CD4-positive, CD25-positive, alpha-beta regulatory T cell (primary cell): ENCODE data around the gene COPZ1. TPM values are rescaled to one million over a fixed set of nuclear protein-coding genes. Genes with fewer than 3 reads are reported as not detected.

Source experiments
- ATAC-seq, 2 donors: fragments of 150-1000 bp; cut with Tn5 transposase; one replicate each; pipeline ENCODE4 v1.10.0; 2021; ENCODE audit warnings: low read depth in 2 of 2, moderate number of reproducible peaks in 2 of 2, moderate library complexity in 1 of 2
- DNase-seq, 3 donors: peaks; one replicate each; pipeline versions ENCODE4 v3.0.0 to v3.0.0-alpha.2; 2012 to 2022; ENCODE audit warnings: mixed read lengths in 1 of 3
- H3K27ac ChIP-seq: one replicate; pipeline ENCODE4 v1.7.0; 2013; ENCODE audit warnings: mild to moderate bottlenecking, low read length; ENCODE audit not compliant: insufficient read depth, poor library complexity, severe bottlenecking
- H3K27me3 ChIP-seq: one replicate; pipeline ENCODE4 v1.7.0; 2013; ENCODE audit warnings: low read length; ENCODE audit not compliant: control insufficient read depth, insufficient read depth
- H3K36me3 ChIP-seq: one replicate; pipeline ENCODE4 v1.7.0; 2013; ENCODE audit warnings: mild to moderate bottlenecking, low read length, moderate library complexity; ENCODE audit not compliant: control insufficient read depth, insufficient read depth
- H3K4me1 ChIP-seq: 2 replicates; pipeline ENCODE4 v1.7.0; 2013; ENCODE audit warnings: mild to moderate bottlenecking, low read length; ENCODE audit not compliant: insufficient read depth, control insufficient read depth, poor library complexity, severe bottlenecking
- H3K4me3 ChIP-seq: one replicate; pipeline ENCODE4 v1.7.0; 2013; ENCODE audit warnings: low read depth, mild to moderate bottlenecking, low read length, moderate library complexity
- H3K9me3 ChIP-seq, 2 experiments: 1 replicate in 1 of 2; 2 replicates in 1 of 2; pipeline ENCODE4 v1.7.0; 2013; ENCODE audit warnings: low read length in 2 of 2, mild to moderate bottlenecking in 1 of 2, moderate library complexity in 1 of 2; ENCODE audit not compliant: control insufficient read depth in 2 of 2
- H3K27ac Mint-ChIP-seq, 3 donors: one replicate each; pipeline ENCODE4 v1.8.0; 2020 to 2022; ENCODE audit warnings: mild to moderate bottlenecking in 3 of 3, mixed read lengths in 3 of 3, moderate library complexity in 2 of 3
- H3K27me3 Mint-ChIP-seq: one replicate; pipeline ENCODE4 v1.8.0; 2022; ENCODE audit warnings: mild to moderate bottlenecking, mixed read lengths
- H3K36me3 Mint-ChIP-seq: one replicate; pipeline ENCODE4 v1.8.0; 2020; ENCODE audit warnings: mixed read lengths
- H3K4me1 Mint-ChIP-seq, 4 donors: one replicate each; pipeline ENCODE4 v1.8.0; 2020 to 2022; ENCODE audit warnings: mixed read lengths in 4 of 4, mild to moderate bottlenecking in 1 of 4
- H3K4me3 Mint-ChIP-seq, 4 donors: one replicate each; pipeline ENCODE4 v1.8.0; 2020 to 2022; ENCODE audit warnings: mild to moderate bottlenecking in 4 of 4, mixed read lengths in 4 of 4, moderate library complexity in 3 of 4
- H3K9me3 Mint-ChIP-seq, 7 donors: one replicate each; pipeline ENCODE4 v1.8.0; 2020 to 2022; ENCODE audit warnings: mixed read lengths in 7 of 7, mild to moderate bottlenecking in 3 of 7, moderate library complexity in 2 of 7
- polyA plus RNA-seq, 4 donors: library from polyadenylated mRNA; unstranded; fragments of 300-500 nt; fragmentation: Illumina TruSeq; gene quantifications; one replicate each; pipeline ENCODE4 v1.2.3, GENCODE V29; 2021
- total RNA-seq: library from RNA; stranded (reverse); gene quantifications from one replicate; pipeline ENCODE4 v1.2.3, GENCODE V29; 2022

The COPZ1 gene
- total RNA-seq (65.3 TPM), polyA plus RNA-seq (100 to 1,000 TPM; 151 to 213 (median 168) TPM)

- Mint-ChIP-seq H3K36me3 (peaks cover 8% of the 10 kb centered on the region), H3K27ac (peak within 1 kb of the TSS; percentile 94 to 100 (median 98)), H3K9me3 (no peaks in the 10 kb centered on the region), H3K4me3 (peak within 1 kb of the TSS; percentile 93 to 100 (median 99)), H3K4me1 (peaks cover 4 to 44% (median 32%) of the 10 kb centered on the region in 4 donors), H3K27me3 (peaks cover 7% of the 10 kb centered on the region)
- Histone ChIP-seq H3K27ac (peak within 1 kb of the TSS; percentile 65), H3K9me3 (no peaks in the 10 kb centered on the region), H3K27me3 (no peaks in the 10 kb centered on the region), H3K36me3 (no peaks in the 10 kb centered on the region), H3K4me1 (peaks cover 29% of the 10 kb centered on the region), H3K4me3 (peak within 1 kb of the TSS; percentile 96)
- ATAC-seq (peak; percentile 97), DNase-seq (peak; percentile 87 to 99 (median 96))
Measured at GRCh38 chr12:54324617-54325441, at the start of gene COPZ1. Gene COPZ1 (plus strand): TSS chr12:54325131. CDS start chr12:54325164, 33 bp downstream.

GRCh38 chr12:54276368-54276767 lies 48.6 kb upstream of the COPZ1 start:
- no peaks in the 10 kb centered on the region for H3K9me3 ChIP-seq
- H3K4me3 ChIP-seq = peak overlapping the region; percentile 46
- DNase-seq (no peak), ATAC-seq (no peak)
- H3K36me3 ChIP-seq = peaks cover 8% of the 10 kb centered on the region
- H3K4me1 Mint-ChIP-seq = peaks cover 34 to 51% (median 35%) of the 10 kb centered on the region in 4 donors
- peaks cover 9% of the 10 kb centered on the region for H3K36me3 Mint-ChIP-seq
- H3K27ac Mint-ChIP-seq = peak overlapping the region in 2 of 3 donors; percentile 85 to 88
- peak overlapping the region; percentile 26 for H3K27ac ChIP-seq
- H3K9me3 Mint-ChIP-seq = no peaks in the 10 kb centered on the region
- peaks cover 43% of the 10 kb centered on the region for H3K4me1 ChIP-seq
- H3K4me3 Mint-ChIP-seq = peak overlapping the region; percentile 33 to 54 (median 51)
- no peaks in the 10 kb centered on the region for H3K27me3 ChIP-seq
- H3K27me3 Mint-ChIP-seq = no peaks in the 10 kb centered on the region

- Histone ChIP-seq H3K36me3 (peaks cover 19% of the 10 kb centered on the region), H3K4me1 (peaks cover 54% of the 10 kb centered on the region), H3K27me3 (no peaks in the 10 kb centered on the region), H3K9me3 (no peaks in the 10 kb centered on the region), H3K4me3 (peak overlapping the region; percentile 93), H3K27ac (peak overlapping the region; percentile 99)
- peaks cover 22 to 41% (median 34%) of the 10 kb centered on the region in 4 donors for H3K4me1 Mint-ChIP-seq
- ATAC-seq = no peak
- H3K9me3 Mint-ChIP-seq = no peaks in the 10 kb centered on the region
- no peaks in the 10 kb centered on the region for H3K27me3 Mint-ChIP-seq
- H3K4me3 Mint-ChIP-seq = no peak overlapping the region
- peaks cover 23% of the 10 kb centered on the region for H3K36me3 Mint-ChIP-seq
- H3K27ac Mint-ChIP-seq = peak overlapping the region in 2 of 3 donors; percentile 52 to 58
- no peak for DNase-seq
Measured at GRCh38 chr12:54277823-54278276, 47.1 kb upstream of the COPZ1 start.

GRCh38 chr12:54279227-54279631 lies 45.7 kb upstream of the COPZ1 start:
- peaks cover 68% of the 10 kb centered on the region for H3K4me1 ChIP-seq
- peaks cover 13 to 49% (median 29%) of the 10 kb centered on the region in 4 donors for H3K4me1 Mint-ChIP-seq

GRCh38 chr12:54279632-54280467 lies 45.1 kb upstream of the COPZ1 start, which contains the start of gene CBX5:
Gene CBX5 (minus strand): TSS chr12:54280122. CDS start chr12:54257650, 22,472 bp downstream.
- DNase-seq (peak; percentile 99 to 100 (median 99)), ATAC-seq (peak; percentile 70 to 74)
- Mint-ChIP-seq H3K9me3 (no peaks in the 10 kb centered on the region), H3K4me1 (peaks cover 12 to 50% (median 30%) of the 10 kb centered on the region in 4 donors), H3K27me3 (no peaks in the 10 kb centered on the region), H3K36me3 (peaks cover 38% of the 10 kb centered on the region), H3K27ac (no peak within 1 kb of the TSS), H3K4me3 (no peak within 1 kb of the TSS)
- H3K9me3 ChIP-seq = no peaks in the 10 kb centered on the region
- H3K4me1 ChIP-seq = peaks cover 73% of the 10 kb centered on the region
- H3K27me3 ChIP-seq = no peaks in the 10 kb centered on the region
- peak within 1 kb of the TSS; percentile 99 for H3K4me3 ChIP-seq
- peak within 1 kb of the TSS; percentile 99 for H3K27ac ChIP-seq
- peaks cover 28% of the 10 kb centered on the region for H3K36me3 ChIP-seq

More at GRCh38 chr12:54279227-54279631, 45.7 kb upstream of the COPZ1 start:
- Histone ChIP-seq H3K27ac (peak overlapping the region; percentile 99), H3K4me3 (peak overlapping the region; percentile 93), H3K27me3 (no peaks in the 10 kb centered on the region), H3K9me3 (no peaks in the 10 kb centered on the region), H3K36me3 (peaks cover 26% of the 10 kb centered on the region)
- ATAC-seq (no peak), DNase-seq (no peak)
- Mint-ChIP-seq H3K9me3 (no peaks in the 10 kb centered on the region), H3K36me3 (peaks cover 31% of the 10 kb centered on the region), H3K27ac (no peak overlapping the region), H3K27me3 (no peaks in the 10 kb centered on the region), H3K4me3 (no peak overlapping the region)

GRCh38 chr12:54280468-54281260 lies 44.3 kb upstream of the COPZ1 start, which contains the start of gene HNRNPA1:
Gene HNRNPA1 (plus strand): TSS chr12:54280726. CDS start chr12:54280808, 82 bp downstream.
- peaks cover 17 to 47% (median 28%) of the 10 kb centered on the region in 4 donors for H3K4me1 Mint-ChIP-seq

More at GRCh38 chr12:54280468-54281260, 44.3 kb upstream of the COPZ1 start, which contains the start of gene HNRNPA1:
- Histone ChIP-seq H3K9me3 (no peaks in the 10 kb centered on the region), H3K27me3 (no peaks in the 10 kb centered on the region), H3K27ac (peak within 1 kb of the TSS; percentile 99), H3K4me3 (peak within 1 kb of the TSS; percentile 99), H3K4me1 (peaks cover 80% of the 10 kb centered on the region), H3K36me3 (peaks cover 33% of the 10 kb centered on the region)
- Mint-ChIP-seq H3K27me3 (no peaks in the 10 kb centered on the region), H3K4me3 (no peak within 1 kb of the TSS), H3K27ac (no peak within 1 kb of the TSS), H3K36me3 (peaks cover 45% of the 10 kb centered on the region), H3K9me3 (no peaks in the 10 kb centered on the region)
- DNase-seq (peak; percentile 94 to 100 (median 99)), ATAC-seq (peak; percentile 88 to 90)
